ENCODE data around the gene CCDC27.
"Not testable (repeated sequence)": the region's sequence is repeated elsewhere in the genome, so short reads cannot be mapped to it uniquely, and the experiment has no call there.

Gene CCDC27

DNA sequence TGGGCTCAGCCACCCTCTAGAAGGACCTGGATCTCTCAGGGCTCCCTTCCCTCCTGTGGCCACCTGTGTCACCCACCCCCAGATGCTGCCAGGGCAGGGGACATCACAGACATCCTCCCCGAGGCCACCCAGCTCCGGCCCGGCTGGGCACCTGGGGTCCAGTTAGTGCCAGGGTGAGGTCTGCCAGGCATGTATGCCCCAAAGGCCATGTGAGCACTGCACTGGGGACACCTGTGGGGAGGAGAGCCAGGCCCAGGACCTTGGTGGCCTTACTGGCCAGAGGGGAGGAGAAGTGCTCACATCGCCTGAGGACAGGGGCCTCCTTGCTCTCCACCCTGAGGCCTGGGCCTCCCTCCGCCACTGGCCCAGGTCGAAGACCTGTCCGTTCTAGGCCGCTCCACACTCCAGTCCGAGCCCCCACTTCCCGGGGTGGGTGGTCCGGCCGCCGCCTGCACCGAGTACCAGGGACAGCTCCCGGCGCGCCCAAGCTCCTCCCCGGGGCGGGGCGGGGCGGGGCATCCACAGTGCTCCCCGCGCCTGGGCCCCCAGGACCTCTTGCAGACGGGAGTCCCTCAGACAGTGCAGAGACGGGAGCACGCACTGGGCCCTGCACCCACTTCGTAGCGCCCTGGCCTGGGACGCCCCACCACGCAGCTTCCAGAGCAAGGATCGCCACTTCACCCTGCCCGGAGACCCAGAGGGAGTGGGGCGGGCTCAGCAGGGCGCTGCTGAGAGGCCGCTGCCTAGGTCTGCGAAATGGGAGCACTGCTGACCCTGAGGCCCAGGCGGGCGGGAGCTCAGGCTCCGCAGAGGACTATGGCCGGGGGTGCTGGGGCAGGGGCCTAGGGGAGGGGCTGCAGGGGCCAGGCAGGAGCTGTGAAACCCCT is 34.3 kb upstream of the CCDC27 start:
- no peak for DNase-seq (ENCODE audit: low read depth, low spot score)

DNA sequence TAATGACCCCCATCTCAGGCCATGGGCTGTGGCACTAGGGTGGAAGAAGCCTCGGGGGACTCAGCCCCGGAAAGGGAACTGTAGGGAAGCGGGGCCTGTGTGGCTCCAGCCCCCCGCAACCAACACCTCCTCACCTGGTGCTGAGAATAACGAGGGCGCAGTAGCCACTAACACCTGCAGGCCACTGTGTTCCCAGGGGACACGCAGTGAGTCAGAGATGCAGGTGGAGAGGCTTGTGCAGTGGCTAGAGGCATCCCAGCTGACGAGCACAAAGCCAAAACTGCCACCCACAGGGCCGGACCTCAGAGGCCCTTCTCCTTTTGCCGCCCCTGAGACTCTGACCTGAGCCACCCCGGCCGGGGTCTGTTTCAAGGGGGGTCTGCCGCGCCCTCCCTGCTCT is 33.5 kb upstream of the CCDC27 start:
- DNase-seq (ENCODE audit: low read depth, low spot score) = no peak

GRCh38 chr1:3721955-3722465 is 30.2 kb upstream of the CCDC27 start:
- no peak for DNase-seq (ENCODE audit: low read depth, low spot score)

- DNase-seq (ENCODE audit: low read depth, low spot score) = no peak
These were observed 29.4 kb upstream of the CCDC27 start for GRCh38 chr1:3722846-3723245.

DNA sequence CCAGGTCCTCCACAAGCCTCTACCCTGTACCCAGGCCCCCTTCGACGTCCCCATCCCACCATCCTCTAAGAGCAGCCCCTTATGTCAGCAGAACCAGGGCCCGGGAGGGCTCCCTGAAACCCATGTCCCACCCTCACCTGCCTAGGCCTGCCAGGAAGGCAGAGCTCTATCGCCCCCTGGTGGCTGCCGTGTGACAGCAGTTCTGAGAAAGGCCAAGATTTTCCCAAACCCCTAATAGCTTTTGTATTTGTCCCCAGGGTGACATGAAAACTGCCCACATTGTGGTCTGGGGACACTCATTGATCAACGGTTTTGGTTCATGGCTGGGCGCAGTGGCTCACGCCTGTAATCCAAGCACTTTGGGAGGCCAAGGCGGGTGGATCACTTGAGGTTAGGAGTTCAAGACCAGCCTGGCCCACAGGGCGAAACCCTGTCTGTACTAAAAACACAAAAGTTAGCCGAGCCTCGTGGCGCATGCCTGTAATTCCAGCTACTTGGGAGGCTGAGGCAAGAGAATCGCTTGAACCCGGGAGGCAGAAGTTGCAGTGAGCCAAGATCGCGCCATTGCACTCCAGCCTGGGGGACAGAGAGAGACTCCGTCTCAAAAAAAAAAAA is 27.7 kb upstream of the CCDC27 start:
- not testable (repeated sequence) for DNase-seq (ENCODE audit: low read depth, low spot score)

DNA sequence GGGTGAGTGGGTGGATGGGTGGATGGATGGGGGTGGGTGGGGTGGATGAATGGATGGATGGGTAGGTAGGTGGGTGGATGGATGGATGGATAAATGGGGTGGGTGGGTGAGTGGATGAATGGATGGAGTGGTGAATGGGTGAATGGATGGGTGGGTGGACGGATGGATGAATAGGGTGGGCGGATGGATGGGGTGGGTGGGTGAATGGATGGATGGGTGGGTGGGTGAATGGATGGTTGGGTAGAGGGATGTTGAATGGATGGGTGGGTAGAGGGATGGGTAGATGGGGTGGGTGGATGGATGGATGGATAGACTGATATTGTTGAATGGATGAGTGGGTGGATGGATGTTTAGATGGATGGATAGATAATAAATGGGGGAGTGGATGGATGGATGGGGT is 26.9 kb upstream of the CCDC27 start:
- no peak for DNase-seq (ENCODE audit: low read depth, low spot score)

GRCh38 chr1:3727042-3727824 is 25.0 kb upstream of the CCDC27 start:
- no peak for DNase-seq (ENCODE audit: low read depth, low spot score)

- no peak for DNase-seq (ENCODE audit: low read depth, low spot score)
These were observed 24.1 kb upstream of the CCDC27 start for GRCh38 chr1:3727825-3728776.

DNA sequence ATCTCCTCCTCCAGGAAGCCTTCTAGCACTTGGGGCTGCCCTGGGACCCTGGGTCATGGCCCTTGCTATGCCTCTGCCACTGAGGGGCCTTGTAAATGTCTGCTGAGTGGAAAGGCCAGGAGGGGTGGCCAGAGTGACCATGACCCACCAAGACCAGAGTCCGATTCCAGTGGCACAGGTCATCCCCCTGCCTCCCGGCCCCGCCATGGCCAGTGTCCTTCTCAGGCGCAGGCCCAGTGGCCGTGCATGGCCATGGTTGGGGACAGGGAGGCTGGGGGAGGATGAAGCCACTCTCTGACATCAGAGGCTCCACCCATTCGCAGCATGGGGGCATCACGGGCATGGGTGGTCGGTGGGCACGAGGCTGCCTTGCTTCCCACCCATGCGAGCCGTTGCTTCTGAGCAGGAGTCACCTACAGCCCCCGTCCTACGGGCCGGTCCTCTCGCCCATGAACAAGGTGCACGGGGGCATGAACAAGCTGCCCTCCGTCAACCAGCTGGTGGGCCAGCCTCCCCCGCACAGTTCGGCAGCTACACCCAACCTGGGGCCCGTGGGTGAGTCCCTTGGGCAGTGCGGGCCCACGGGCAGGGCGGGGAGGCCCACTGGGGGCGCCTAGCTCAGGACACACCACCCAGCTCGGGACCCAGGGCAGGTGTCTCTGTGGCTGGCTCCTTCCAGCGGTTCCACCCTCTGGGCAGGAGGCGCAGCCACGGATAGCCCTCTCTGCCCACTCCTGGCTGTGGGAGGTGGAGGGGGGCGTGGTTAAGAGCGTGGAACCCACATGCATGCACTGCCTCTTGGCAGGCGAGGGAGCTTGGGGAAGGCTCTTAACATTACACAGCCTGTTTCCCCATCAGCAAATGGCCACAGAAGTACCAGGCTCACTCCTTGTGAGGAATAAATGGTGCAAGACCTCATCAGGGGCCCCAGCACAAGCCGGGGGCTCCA is 22.4 kb upstream of the CCDC27 start:
- DNase-seq (ENCODE audit: low read depth, low spot score) = no peak

- no peak for DNase-seq (ENCODE audit: low read depth, low spot score)
These were observed 21.6 kb upstream of the CCDC27 start for GRCh38 chr1:3730543-3731247.

DNA sequence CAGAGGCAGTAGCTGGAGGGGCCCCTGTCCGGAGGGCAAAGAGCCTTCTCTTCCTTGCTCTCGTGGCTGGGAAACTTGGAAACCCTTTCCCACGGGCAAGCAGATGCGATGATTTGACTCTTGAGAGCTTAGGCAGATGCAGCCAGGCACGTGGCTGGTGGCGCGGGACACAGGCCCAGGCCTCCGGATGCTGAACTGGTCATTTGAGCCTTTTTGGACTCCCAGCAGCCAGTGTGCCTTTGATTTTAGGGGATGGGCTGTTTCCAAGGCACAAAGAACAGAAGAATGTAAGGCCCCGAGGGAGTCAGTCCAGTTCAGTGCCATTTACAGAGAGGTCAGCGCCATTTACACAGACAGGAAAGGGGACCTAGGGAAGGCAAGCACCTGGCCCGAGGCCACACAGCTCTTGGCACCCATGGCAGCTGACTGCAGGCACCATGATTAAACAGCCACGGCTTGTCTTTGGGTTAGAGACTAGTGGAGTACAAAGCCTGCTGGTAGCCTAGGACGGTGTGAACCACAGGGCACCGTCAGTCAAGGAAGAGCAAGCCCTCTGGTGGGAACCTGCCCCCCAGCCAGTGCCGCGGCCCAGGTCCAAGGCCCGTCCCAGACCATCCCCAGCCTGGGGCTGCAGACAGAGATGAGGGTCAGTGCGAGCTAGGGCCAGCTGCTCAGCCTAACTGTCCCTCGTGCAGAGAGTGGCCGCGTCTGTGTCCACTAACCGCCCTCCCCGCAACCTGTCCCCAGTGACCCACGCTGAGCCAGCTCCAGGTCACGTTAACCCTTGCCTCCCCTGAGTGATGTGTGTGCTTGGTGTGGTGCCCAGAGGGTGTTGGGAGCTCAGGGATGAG is 20.4 kb upstream of the CCDC27 start:
- no peak for DNase-seq (ENCODE audit: low read depth, low spot score)

DNA sequence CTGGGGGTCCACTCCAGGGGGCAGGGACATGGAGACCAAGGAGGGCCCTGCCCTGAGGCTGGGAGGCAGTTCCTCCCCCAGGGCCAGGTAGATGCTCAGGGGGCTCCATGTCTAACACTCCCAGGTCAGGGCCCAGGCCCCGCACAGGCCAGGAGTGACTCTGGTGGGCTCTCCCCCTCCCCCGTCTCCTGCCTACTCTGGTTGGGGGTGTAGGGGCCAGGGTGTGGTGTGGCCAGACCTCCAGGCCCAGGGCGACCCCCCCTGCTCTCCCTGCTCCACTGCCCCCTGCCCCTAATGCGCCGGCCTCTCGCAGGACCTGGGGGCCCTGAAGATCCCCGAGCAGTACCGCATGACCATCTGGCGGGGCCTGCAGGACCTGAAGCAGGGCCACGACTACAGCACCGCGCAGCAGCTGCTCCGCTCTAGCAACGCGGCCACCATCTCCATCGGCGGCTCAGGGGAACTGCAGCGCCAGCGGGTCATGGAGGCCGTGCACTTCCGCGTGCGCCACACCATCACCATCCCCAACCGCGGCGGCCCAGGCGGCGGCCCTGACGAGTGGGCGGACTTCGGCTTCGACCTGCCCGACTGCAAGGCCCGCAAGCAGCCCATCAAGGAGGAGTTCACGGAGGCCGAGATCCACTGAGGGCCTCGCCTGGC is 19.7 kb upstream of the CCDC27 start:
- DNase-seq (ENCODE audit: low read depth, low spot score) = no peak

GRCh38 chr1:3733094-3733882 is 19.0 kb upstream of the CCDC27 start:
- no peak for DNase-seq (ENCODE audit: low read depth, low spot score)

DNA sequence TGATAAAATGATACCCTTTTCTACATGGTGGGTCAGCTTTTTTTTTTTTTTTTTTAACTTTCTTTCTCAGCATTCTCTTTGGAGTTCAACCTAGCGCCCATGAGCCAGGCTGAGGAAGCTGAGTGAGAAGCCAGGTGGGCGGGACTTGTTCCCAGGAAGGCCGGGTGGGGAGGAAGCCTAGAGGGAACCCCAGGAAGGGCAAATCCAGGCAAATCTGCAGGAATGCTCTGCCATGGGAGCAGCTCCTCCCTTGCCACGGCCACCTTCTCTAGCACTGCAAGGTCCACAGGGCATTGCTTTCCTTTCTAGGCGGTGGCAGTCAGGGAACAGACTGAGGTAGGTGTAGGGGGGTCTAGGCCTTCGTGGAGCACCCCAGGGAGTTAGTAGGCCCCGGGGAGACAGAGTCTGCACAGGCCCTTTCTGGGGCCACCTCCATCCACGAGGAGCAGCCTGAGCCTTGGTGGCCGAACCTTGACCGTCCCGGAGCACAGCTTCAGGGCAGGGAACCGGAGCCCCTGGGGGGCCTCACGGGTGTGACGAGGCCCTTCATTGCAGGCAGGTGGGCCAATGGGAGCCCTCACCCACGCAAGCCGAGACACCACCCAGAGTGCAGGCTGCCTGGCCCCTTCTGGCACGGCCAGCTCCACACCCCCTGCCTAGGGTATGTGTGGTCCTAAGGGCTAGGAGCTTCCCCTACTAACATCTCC is 18.2 kb upstream of the CCDC27 start:
- DNase-seq (ENCODE audit: low read depth, low spot score) = no peak

- no peak for DNase-seq (ENCODE audit: low read depth, low spot score)
These were observed 17.6 kb upstream of the CCDC27 start for GRCh38 chr1:3734602-3735001.

- no peak for DNase-seq (ENCODE audit: low read depth, low spot score)
These were observed 17.1 kb upstream of the CCDC27 start for GRCh38 chr1:3735027-3735681.

Data from iPS DF 19.7 (cell line).